HPDE6-E6E7 (cell line): ENCODE measurements around the gene NPM3.
A peak's percentile ranks its signal among the peaks of the same experiment; 100 is the strongest.
"Not testable (repeated sequence)": the region's sequence is repeated elsewhere in the genome, so short reads cannot be mapped to it uniquely, and the experiment has no call there.

Source experiments
- DNase-seq: peaks from one replicate; pipeline ENCODE4 v3.0.0; 2011; ENCODE audit warnings: missing footprints; ENCODE audit errors: extremely low spot score

The NPM3 gene

DNA sequence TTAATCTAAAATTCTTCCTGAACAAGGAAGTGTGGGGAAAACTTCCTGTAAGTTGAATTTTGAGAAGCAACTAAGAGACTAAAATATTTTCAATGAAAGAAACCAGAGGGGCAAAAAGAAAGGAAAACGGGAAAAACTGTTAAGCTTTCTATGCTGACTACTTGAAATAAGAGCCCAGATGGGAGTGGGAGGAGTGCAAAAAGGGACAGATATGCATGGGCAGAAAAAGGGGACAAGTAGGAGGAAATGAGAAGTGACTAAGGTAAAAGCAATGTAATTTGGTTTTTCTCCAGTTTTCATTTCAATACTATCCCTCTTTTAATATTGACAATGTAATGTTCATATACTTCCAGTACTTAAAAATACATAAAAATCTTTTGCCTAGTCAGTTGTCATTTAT is 23.9 kb upstream of the NPM3 start:
- DNase-seq: no peak

- no peak for DNase-seq
These were observed 20.3 kb upstream of the NPM3 start for GRCh38 chr10:101803511-101803910.

- no peak for DNase-seq
These were observed 14.3 kb upstream of the NPM3 start for GRCh38 chr10:101797403-101798059.

DNA sequence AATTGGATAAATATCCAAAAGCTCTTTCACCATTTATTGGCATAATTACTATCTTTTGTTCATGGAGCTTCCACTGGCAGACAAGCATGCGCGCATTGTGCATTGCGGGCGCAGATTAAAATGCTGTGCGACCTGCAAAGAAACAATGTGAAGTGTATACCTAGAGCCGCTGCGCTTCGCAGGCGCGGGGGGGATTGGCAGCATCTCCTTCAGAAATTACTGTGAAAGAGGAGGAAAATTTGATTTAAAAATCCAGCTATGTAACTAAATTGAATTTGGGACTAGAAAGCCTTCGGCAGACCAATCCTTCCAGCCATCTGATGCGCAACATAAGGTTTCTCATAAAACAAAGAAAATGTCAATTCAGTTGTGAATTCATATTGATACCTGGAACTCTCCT is 10.3 kb upstream of the NPM3 start:
- no peak for DNase-seq

DNA sequence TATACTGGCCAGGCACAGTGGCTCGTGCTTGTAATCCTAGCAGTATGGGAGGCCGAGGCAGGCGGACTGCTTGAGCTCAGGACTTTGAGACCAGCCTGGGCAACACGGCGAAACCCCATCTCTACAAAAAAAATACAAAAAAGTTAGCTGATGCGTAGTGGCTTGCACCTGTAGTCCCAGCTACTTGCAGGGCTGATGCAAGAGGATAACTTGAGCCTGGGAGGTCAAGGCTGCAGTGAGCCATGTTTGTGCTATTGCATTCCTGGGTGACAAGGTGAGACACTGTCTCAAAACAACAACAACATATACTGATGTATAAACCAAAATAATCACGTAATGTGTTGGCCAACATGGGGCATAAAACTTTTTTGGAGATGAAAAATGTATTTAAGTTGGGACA is 6.4 kb upstream of the NPM3 start:
- DNase-seq: no peak

DNA sequence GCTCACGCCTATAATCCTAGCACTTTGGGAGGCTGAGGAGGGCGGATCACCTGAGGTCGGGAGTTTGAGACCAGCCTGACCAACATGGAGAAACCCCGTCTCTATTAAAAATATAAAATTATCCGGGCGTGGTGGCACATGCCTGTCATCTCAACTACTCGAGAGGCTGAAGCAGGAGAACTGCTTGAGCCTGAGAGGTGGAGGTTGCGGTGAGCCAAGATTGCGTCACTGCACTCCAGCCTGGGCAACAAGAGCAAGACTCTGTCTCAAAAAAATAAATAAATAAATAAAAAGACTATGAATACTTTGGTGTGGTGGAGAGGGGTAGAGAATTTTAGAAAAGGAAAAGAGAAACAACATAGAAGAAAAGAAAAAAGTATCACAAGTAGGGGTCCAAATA is 6.0 kb upstream of the NPM3 start:
- not testable (repeated sequence) for DNase-seq

GRCh38 chr10:101785801-101786200 is 2.6 kb upstream of the NPM3 start:
- no peak for DNase-seq

DNA sequence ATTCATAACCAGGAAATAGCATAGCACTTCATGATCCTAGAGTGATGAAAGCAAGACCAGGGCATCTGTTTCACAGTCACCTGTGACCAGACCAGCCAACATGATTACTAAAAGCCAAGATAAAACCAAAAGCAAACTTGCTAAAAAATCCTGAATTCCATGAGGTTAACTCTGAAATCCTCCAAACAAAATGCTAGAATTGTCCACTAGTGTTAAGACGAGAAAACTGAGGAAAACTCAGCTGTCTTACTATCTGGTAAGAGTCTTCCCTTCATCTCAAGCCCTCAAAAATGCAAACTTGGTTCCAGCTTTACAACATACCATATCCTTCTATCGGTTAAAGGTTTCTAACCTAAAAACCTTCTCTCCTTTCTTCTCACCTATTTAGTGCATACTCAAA is 1.3 kb upstream of the NPM3 start:
- DNase-seq: no peak

- DNase-seq: no peak
These were observed 481 bp upstream of the NPM3 start for GRCh38 chr10:101783736-101784118.

DNA sequence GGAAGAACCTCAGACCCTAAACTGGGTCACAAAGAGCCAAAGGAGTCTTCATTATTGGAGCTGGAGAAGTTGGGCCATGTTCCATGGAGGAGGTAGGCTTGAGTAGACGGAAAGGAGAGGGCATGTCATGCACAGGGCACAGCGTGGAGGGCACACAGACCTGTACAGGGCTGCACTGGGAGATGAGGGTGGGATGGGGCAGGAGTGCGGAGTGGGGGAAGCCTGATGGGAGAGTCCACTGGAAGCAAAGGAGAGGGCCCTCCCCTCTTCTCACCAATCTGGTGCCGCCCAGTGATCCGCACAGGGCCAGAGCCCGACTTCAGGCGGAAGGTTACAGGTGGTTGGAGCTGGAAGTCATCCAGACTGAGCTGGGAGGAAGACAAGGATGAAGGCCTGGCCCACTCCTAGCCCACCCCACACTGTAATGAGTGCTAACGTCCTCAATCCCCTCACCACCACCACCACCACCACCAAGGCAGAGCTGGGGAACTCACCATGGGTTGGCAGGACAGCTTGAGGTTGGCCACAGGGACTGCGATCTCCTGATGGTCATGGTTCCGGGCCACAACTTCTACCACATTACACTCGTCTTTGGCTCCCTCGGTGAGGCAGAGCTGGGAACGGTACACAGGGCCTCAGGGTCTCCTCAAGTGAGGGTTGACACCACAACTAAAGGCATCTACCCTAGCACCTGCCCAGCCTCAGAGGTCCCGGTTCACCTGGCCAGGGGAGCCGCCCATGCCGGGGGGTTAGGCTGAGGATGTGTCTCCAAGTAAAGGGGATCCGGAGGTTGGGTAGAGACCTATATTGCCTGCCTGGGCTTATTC is 1.0 kb downstream of the NPM3 start:
- no peak for DNase-seq

GRCh38 chr10:101781655-101781983 is 1.6 kb downstream of the NPM3 start:
- no peak for DNase-seq

DNA sequence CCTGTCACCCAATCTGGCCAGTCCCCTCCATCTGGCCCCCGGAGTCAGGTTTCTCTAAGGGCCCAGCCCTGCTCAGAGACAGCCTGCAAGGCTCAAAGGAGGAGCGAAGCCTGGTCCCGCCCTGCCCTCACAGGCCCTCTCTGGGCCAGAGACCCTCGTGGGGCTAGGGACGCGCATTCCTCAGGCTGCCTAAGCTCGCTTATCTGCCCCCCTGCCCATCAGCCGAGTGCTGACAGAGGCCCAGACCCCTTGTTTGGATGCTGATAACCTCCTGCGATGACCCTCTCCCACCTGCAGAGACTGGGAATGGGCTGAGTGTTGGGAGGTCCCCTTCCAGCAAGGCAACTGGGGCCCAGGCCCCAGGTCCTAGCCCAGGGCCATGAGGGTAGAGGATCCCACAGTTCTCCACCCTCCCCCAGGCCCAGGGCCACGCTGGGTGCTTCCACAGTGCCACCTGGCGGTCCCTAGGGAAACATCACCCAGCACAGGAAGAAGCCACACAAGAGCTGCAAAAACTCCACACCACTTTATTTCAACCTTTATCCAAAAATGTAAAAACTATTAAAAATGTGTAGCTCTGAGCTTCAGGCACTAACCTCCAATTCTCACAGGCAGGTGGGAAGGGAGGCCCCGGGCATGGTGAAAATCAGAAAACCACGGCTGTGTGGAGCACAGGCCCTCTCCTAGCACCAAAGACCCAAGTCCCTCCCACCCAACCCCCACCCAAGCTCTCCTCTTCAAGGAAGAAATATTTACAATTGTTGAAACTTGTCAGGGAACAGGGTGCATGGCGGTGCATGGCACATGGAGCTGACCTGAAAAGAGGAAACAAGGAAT is 2.2 kb downstream of the NPM3 start:
- DNase-seq: peak; percentile 74

- no peak for DNase-seq
These were observed 2.9 kb downstream of the NPM3 start for GRCh38 chr10:101780187-101780817.

GRCh38 chr10:101779544-101780186 is 3.6 kb downstream of the NPM3 start:
- DNase-seq: no peak

DNA sequence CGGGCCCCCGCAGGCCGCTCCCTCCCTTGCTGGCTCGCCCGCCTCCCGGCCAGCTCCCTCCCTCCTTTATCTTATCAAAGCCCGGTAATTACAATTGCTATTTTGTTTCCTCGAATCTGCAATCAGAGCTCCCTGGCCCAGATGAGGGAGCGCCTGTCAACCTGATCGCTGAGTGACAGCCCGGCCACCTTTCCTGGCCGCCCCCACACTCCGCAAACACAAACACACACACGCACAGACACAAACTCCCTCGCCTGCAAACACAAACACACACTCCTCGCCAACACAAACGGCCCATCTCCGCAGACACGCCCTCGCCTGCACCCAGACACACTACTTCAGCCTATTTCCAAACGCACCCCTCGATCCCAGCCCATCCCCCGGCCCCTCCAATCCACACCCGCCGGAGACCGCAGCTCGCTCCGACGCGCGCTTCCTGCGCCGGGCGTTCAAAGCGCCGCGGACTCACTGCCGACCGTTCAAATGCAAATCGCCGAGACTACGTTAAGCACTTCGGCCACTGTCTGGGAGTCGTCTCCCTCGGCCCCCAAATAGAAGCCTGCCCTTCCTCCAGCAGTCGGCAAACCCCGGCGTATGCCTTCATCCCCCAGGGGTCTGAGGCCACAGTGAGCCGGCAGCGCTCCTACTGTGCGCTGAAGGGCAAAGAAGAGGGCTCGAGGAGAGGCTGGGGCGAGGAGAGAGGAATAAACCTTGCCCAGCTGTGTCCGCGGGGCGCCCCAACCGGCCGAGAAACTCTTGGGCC is 4.3 kb downstream of the NPM3 start:
- DNase-seq: no peak

GRCh38 chr10:101778151-101778780 is 5.0 kb downstream of the NPM3 start:
- no peak for DNase-seq

DNA sequence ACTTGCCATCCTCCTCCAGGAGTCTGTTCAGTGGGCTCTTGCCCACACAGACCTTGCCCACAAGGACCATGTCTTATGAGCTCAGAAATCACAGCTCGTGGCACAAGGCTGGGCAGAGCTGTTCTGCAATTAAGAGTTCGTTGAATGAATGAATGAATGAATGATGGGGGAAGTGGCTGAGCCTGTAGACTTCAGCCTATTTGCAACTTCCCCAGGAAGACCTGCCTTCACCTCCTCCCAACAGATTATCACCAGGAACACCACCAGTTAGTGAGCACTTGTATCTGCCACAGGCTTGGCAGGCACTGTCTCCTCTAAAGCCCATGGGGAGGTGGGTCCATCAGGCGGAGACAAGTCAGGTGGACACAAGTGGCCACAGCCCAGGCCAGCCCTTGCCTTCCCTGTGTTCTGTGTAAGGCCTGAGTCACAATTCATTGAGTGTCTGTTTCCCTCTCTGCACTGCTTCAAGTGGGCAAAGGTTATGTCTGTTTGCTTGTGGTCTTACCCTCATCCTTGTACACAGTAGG is 5.6 kb downstream of the NPM3 start:
- no peak for DNase-seq

DNA sequence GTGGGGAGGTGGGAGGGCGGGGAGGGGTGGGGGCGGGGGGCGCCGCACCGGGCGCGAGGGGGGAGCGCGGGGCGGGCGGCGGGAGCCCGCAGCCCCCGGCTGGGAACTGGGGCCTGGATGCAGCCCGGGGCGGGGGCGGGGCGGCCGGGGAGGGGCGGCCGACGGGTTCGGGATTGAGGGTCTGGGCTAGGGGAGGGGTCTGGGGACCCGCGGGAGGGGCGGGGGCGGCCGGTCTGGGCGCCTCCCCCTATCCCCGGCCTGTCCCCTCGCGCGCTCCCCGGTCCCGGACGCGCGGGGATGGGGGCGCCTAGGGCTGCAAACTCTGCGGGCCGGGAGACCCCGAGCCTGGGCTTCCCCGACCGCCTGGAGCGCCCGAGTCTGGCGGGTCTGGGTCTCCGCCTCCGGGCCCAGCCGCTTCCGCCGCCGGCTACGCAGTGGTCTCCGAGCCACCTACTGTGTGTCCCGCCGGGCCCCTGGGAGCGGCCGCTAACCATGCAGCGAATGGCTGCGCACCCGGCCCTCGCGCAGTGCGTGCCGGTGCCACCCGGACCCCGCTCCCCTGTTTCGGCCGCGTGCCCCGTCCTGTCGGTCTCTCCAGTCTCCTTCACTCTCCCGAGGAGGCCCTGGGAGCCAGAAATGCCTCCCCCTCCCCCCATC is 7.0 kb downstream of the NPM3 start:
- DNase-seq: no peak

GRCh38 chr10:101775273-101776160 is 7.7 kb downstream of the NPM3 start, which contains the start of gene FGF8:
Gene FGF8 (minus strand): TSS chr10:101776114. CDS start chr10:101775900, 214 bp downstream.
- DNase-seq: no peak
